GM10266 (cell line): ENCODE results near the gene L2HGDH.
A peak's percentile ranks its signal among the peaks of the same experiment; 100 is the strongest.

Source experiments
- DNase-seq: peaks from one replicate; pipeline ENCODE4 v3.0.0; 2012; ENCODE audit errors: extremely low spot score
- CTCF ChIP-seq: IDR thresholded peaks from 2 replicates; pipeline ENCODE4 v1.5.1; 2012; ENCODE audit warnings: mild to moderate bottlenecking, low read depth; ENCODE audit not compliant: control insufficient read depth, insufficient read depth; ENCODE audit errors: missing control alignments

The L2HGDH gene

GRCh38 chr14:50288146-50288545 lies 23.9 kb downstream of the L2HGDH start:
- no peak for DNase-seq
- no peak for TF ChIP-seq CTCF

- no peak for DNase-seq
- no peak for TF ChIP-seq CTCF
Measured at GRCh38 chr14:50285861-50286260, 26.2 kb downstream of the L2HGDH start.

GRCh38 chr14:50272498-50272897 lies 39.5 kb downstream of the L2HGDH start:
- TF ChIP-seq CTCF = no peak
- no peak for DNase-seq

GRCh38 chr14:50270932-50271331 lies 41.1 kb downstream of the L2HGDH start:
- no peak for DNase-seq
- no peak for TF ChIP-seq CTCF

GRCh38 chr14:50265029-50265428 lies 47.0 kb downstream of the L2HGDH start:
- no peak for TF ChIP-seq CTCF
- no peak for DNase-seq

GRCh38 chr14:50263321-50263720 lies 48.7 kb downstream of the L2HGDH start:
- no peak for DNase-seq
- TF ChIP-seq CTCF = no peak

GRCh38 chr14:50262865-50263264 lies 49.2 kb downstream of the L2HGDH start:
- TF ChIP-seq CTCF = no peak
- DNase-seq = no peak

GRCh38 chr14:50260511-50260910 lies 51.5 kb downstream of the L2HGDH start:
- DNase-seq = peak; percentile 38
- TF ChIP-seq CTCF = peak; percentile 48
